GM19239 (cell line): ENCODE results near the gene UGT1A10.
"Not testable (repeated sequence)": the region's sequence is repeated elsewhere in the genome, so short reads cannot be mapped to it uniquely, and the experiment has no call there.

Source experiments
- DNase-seq: peaks from one replicate; pipeline ENCODE4 v3.0.0; 2011; ENCODE audit warnings: low spot score; ENCODE audit not compliant: insufficient read length
- FAIRE-seq: peaks from 2 replicates; lab custom pipeline; 2011; peaks lifted over from hg19 to GRCh38; lab: Jason Lieb, UNC

The UGT1A10 gene

GRCh38 chr2:233728723-233729301 is 92.6 kb downstream of the UGT1A10 start, which contains the start of gene UGT1A3:
Gene UGT1A3, plus strand, starts transcription at chr2:233729042. Its CDS starts 85 bp downstream, at chr2:233729127.
- no peak for FAIRE-seq
- DNase-seq: no peak

GRCh38 chr2:233736868-233737653 is 100.8 kb downstream of the UGT1A10 start:
- not testable (repeated sequence) for DNase-seq, FAIRE-seq

- FAIRE-seq (no peak), DNase-seq (no peak)
Measured at GRCh38 chr2:233740870-233741269, 104.6 kb downstream of the UGT1A10 start.

- FAIRE-seq: no peak
- DNase-seq: no peak
Measured at GRCh38 chr2:233743464-233744259, 107.4 kb downstream of the UGT1A10 start.

GRCh38 chr2:233745073-233745755 is 109.0 kb downstream of the UGT1A10 start:
- no peak for DNase-seq
- no peak for FAIRE-seq

- DNase-seq, FAIRE-seq: not testable (repeated sequence)
Measured at GRCh38 chr2:233745838-233746237, 109.6 kb downstream of the UGT1A10 start.

GRCh38 chr2:233746475-233747282 is 110.4 kb downstream of the UGT1A10 start:
- FAIRE-seq (no peak), DNase-seq (no peak)

GRCh38 chr2:233747283-233747544 is 111.0 kb downstream of the UGT1A10 start:
- DNase-seq: no peak
- FAIRE-seq: no peak

GRCh38 chr2:233750689-233751088 is 114.4 kb downstream of the UGT1A10 start:
- not testable (repeated sequence) for DNase-seq, FAIRE-seq

GRCh38 chr2:233751212-233752009 is 115.2 kb downstream of the UGT1A10 start:
- not testable (repeated sequence) for DNase-seq, FAIRE-seq

- FAIRE-seq (no peak), DNase-seq (no peak)
Measured at GRCh38 chr2:233754872-233755611, 118.8 kb downstream of the UGT1A10 start.

- FAIRE-seq (no peak), DNase-seq (no peak)
Measured at GRCh38 chr2:233756429-233757081, 120.3 kb downstream of the UGT1A10 start.

- FAIRE-seq (no peak), DNase-seq (no peak)
Measured at GRCh38 chr2:233758141-233758540, 121.9 kb downstream of the UGT1A10 start.

GRCh38 chr2:233758849-233759248 is 122.6 kb downstream of the UGT1A10 start:
- no peak for DNase-seq
- FAIRE-seq: no peak

- no peak for FAIRE-seq
- no peak for DNase-seq
Measured at GRCh38 chr2:233760043-233760442, 123.8 kb downstream of the UGT1A10 start, which contains the start of gene UGT1A1. Gene UGT1A1, plus strand, starts transcription at chr2:233760270. Its CDS starts 18 bp downstream, at chr2:233760288.

- DNase-seq (no peak), FAIRE-seq (no peak)
Measured at GRCh38 chr2:233761040-233761769, 125.0 kb downstream of the UGT1A10 start.

GRCh38 chr2:233764264-233764663 is 128.0 kb downstream of the UGT1A10 start:
- DNase-seq: no peak
- no peak for FAIRE-seq
